Measurements from ENCODE around the gene STAC.
"Not testable (repeated sequence)": the region's sequence is repeated elsewhere in the genome, so short reads cannot be mapped to it uniquely, and the experiment has no call there.

The STAC gene

GRCh38 chr3:36476286-36476942 lies 96.1 kb downstream of the STAC start:
- no peak overlapping the region for H3K4me3 ChIP-seq (ENCODE audit: low read depth, low read length)

- H3K4me3 ChIP-seq (ENCODE audit: low read depth, low read length) = no peak overlapping the region
These were observed 97.4 kb downstream of the STAC start for GRCh38 chr3:36477655-36478054.

GRCh38 chr3:36480911-36481648 lies 100.8 kb downstream of the STAC start:
- H3K4me3 ChIP-seq (ENCODE audit: low read depth, low read length) = no peak overlapping the region

- H3K4me3 ChIP-seq (ENCODE audit: low read depth, low read length) = no peak overlapping the region
These were observed 102.0 kb downstream of the STAC start for GRCh38 chr3:36482256-36482655.

GRCh38 chr3:36482880-36483279 lies 102.6 kb downstream of the STAC start:
- H3K4me3 ChIP-seq (ENCODE audit: low read depth, low read length) = no peak overlapping the region

- no peak overlapping the region for H3K4me3 ChIP-seq (ENCODE audit: low read depth, low read length)
These were observed 103.4 kb downstream of the STAC start for GRCh38 chr3:36483709-36484108.

GRCh38 chr3:36484386-36484785 lies 104.1 kb downstream of the STAC start:
- no peak overlapping the region for H3K4me3 ChIP-seq (ENCODE audit: low read depth, low read length)

GRCh38 chr3:36486009-36486795 lies 105.9 kb downstream of the STAC start:
- no peak overlapping the region for H3K4me3 ChIP-seq (ENCODE audit: low read depth, low read length)

GRCh38 chr3:36487616-36488015 lies 107.3 kb downstream of the STAC start:
- H3K4me3 ChIP-seq (ENCODE audit: low read depth, low read length) = no peak overlapping the region

GRCh38 chr3:36488077-36488789 lies 107.9 kb downstream of the STAC start:
- H3K4me3 ChIP-seq (ENCODE audit: low read depth, low read length) = no peak overlapping the region

- H3K4me3 ChIP-seq (ENCODE audit: low read depth, low read length) = no peak overlapping the region
These were observed 108.8 kb downstream of the STAC start for GRCh38 chr3:36489101-36489500.

- no peak overlapping the region for H3K4me3 ChIP-seq (ENCODE audit: low read depth, low read length)
These were observed 109.5 kb downstream of the STAC start for GRCh38 chr3:36489679-36490425.

- no peak overlapping the region for H3K4me3 ChIP-seq (ENCODE audit: low read depth, low read length)
These were observed 112.7 kb downstream of the STAC start for GRCh38 chr3:36493051-36493450.

GRCh38 chr3:36494461-36495109 lies 114.3 kb downstream of the STAC start:
- H3K4me3 ChIP-seq (ENCODE audit: low read depth, low read length) = no peak overlapping the region

- H3K4me3 ChIP-seq (ENCODE audit: low read depth, low read length) = no peak overlapping the region
These were observed 116.7 kb downstream of the STAC start for GRCh38 chr3:36496684-36497633.

GRCh38 chr3:36500053-36500452 lies 119.7 kb downstream of the STAC start:
- H3K4me3 ChIP-seq (ENCODE audit: low read depth, low read length) = not testable (repeated sequence)

- no peak overlapping the region for H3K4me3 ChIP-seq (ENCODE audit: low read depth, low read length)
These were observed 121.3 kb downstream of the STAC start for GRCh38 chr3:36501616-36502015.

GRCh38 chr3:36505393-36505792 lies 125.1 kb downstream of the STAC start:
- H3K4me3 ChIP-seq (ENCODE audit: low read depth, low read length) = no peak overlapping the region
